Natural killer cell (primary cell): ENCODE results near the gene TRIM2. TPM values are rescaled to one million over a fixed set of nuclear protein-coding genes. Genes with fewer than 3 reads are reported as not detected.

Experiments used
- ATAC-seq, 3 donors: fragments of 150-1000 bp in 2 of 3; fragments of 200-7000 bp in 1 of 3; cut with Tn5 transposase; 1 replicate in 1 of 3; 2 replicates in 2 of 3; pipeline ENCODE4 v1.10.0; 2021; ENCODE audit warnings: mild to moderate bottlenecking in 2 of 3, moderate library complexity in 2 of 3
- DNase-seq, 2 donors: peaks; one replicate each; pipeline versions ENCODE4 v3.0.0 to v3.0.0-alpha.2; 2013 to 2021; ENCODE audit warnings: mixed read lengths in 1 of 2
- H3K27ac ChIP-seq: one replicate; pipeline ENCODE4 v1.5.1; 2013; ENCODE audit warnings: mild to moderate bottlenecking, low read length
- H3K27me3 ChIP-seq: one replicate; pipeline ENCODE4 v1.6.1; 2013; ENCODE audit warnings: low read length; ENCODE audit not compliant: control insufficient read depth, insufficient read depth
- H3K36me3 ChIP-seq: one replicate; pipeline ENCODE4 v1.6.1; 2013; ENCODE audit warnings: low read length; ENCODE audit not compliant: control insufficient read depth, insufficient read depth
- H3K4me1 ChIP-seq: one replicate; pipeline ENCODE4 v1.6.1; 2013; ENCODE audit warnings: low read length; ENCODE audit not compliant: control insufficient read depth, insufficient read depth
- H3K4me3 ChIP-seq: one replicate; pipeline ENCODE4 v1.5.1; 2013; ENCODE audit warnings: low read length
- H3K9me3 ChIP-seq: one replicate; pipeline ENCODE4 v1.6.1; 2013; ENCODE audit warnings: low read length; ENCODE audit not compliant: control insufficient read depth, insufficient read depth
- H3K27ac Mint-ChIP-seq, 2 donors: one replicate each; pipeline ENCODE4 v1.8.0; 2022; ENCODE audit warnings: mild to moderate bottlenecking in 2 of 2, mixed read lengths in 2 of 2, moderate library complexity in 1 of 2
- H3K27me3 Mint-ChIP-seq, 2 donors: one replicate each; pipeline ENCODE4 v1.8.0; 2022; ENCODE audit warnings: low read depth in 2 of 2, mixed read lengths in 2 of 2
- H3K36me3 Mint-ChIP-seq: one replicate; pipeline ENCODE4 v1.8.0; 2022; ENCODE audit warnings: mixed read lengths
- H3K4me1 Mint-ChIP-seq, 2 donors: one replicate each; pipeline ENCODE4 v1.8.0; 2022; ENCODE audit warnings: mixed read lengths in 2 of 2
- H3K4me3 Mint-ChIP-seq: one replicate; pipeline ENCODE4 v1.8.0; 2022; ENCODE audit warnings: mild to moderate bottlenecking, moderate library complexity, mixed read lengths
- H3K9me3 Mint-ChIP-seq, 2 donors: one replicate each; pipeline ENCODE4 v1.8.0; 2022; ENCODE audit warnings: mixed read lengths in 2 of 2
- CTCF ChIP-seq: fragments of 200-600 bp; IDR thresholded peaks from one replicate; pipeline ENCODE4 v1.8.0; 2022; ENCODE audit warnings: antibody characterized with exemption
- WGBS: methylation state at CpG from one replicate; pipeline ENCODE4 v1.1.7; 2013; ENCODE audit warnings: missing lambda C conversion rate; ENCODE audit not compliant: insufficient coverage; 5-methylcytosine and 5-hydroxymethylcytosine counted together
- intact Hi-C: fragments of 100-400 bp; cut with micrococcal nuclease; formaldehyde crosslinking; loops from one replicate; pipeline ENCODE4 v1.14.2; 2022
- total RNA-seq, 4 donors: library from RNA; stranded (reverse); fragments of 120-200 nt in 1 of 4; gene quantifications; one replicate each; pipeline versions ENCODE4 v1.2.3 to v1.2.4, GENCODE V29; 2013 to 2022

The TRIM2 gene
- total RNA-seq, 3 donors from 2014 or later (not counting 1 experiment from before 2014, with no cell fraction given), result 0.11 TPM; not detected in 2

GRCh38 chr4:153265306-153266047 is 61.2 kb downstream of the TRIM2 start:
- DNase-seq, result no peak
- H3K4me1 Mint-ChIP-seq, result no peaks in the 10 kb centered on the region
- ATAC-seq, result no peak
- Histone ChIP-seq H3K36me3 (no peaks in the 10 kb centered on the region), H3K4me1 (no peaks in the 10 kb centered on the region), H3K9me3 (no peaks in the 10 kb centered on the region), H3K4me3 (no peak overlapping the region), H3K27ac (no peak overlapping the region), H3K27me3 (no peaks in the 10 kb centered on the region)
- H3K27ac Mint-ChIP-seq, result no peak overlapping the region
- H3K4me3 Mint-ChIP-seq, result no peak overlapping the region
- H3K9me3 Mint-ChIP-seq, result no peaks in the 10 kb centered on the region
- no peak for TF ChIP-seq CTCF
- WGBS, result 88% methylated on average over 9 of the region's 9 CpGs
- peaks cover 3 to 5% of the 10 kb centered on the region in 2 donors for H3K27me3 Mint-ChIP-seq
- H3K36me3 Mint-ChIP-seq, result no peaks in the 10 kb centered on the region
- intact Hi-C loops, result no loop called here

- ATAC-seq (no peak), DNase-seq (no peak)
- Mint-ChIP-seq H3K4me3 (no peak overlapping the region), H3K9me3 (no peaks in the 10 kb centered on the region), H3K27ac (no peak overlapping the region), H3K36me3 (no peaks in the 10 kb centered on the region), H3K27me3 (peaks cover 0 to 2% of the 10 kb centered on the region in 2 donors), H3K4me1 (no peaks in the 10 kb centered on the region)
- H3K9me3 ChIP-seq, result no peaks in the 10 kb centered on the region
- 100% methylated on average over 2 of the region's 3 CpGs for WGBS
- H3K27ac ChIP-seq, result no peak overlapping the region
- no peak for TF ChIP-seq CTCF
- intact Hi-C loops, result no loop called here
- H3K27me3 ChIP-seq, result no peaks in the 10 kb centered on the region
- H3K36me3 ChIP-seq, result no peaks in the 10 kb centered on the region
- H3K4me1 ChIP-seq, result no peaks in the 10 kb centered on the region
- H3K4me3 ChIP-seq, result no peak overlapping the region
Measured at GRCh38 chr4:153266988-153267387, 62.7 kb downstream of the TRIM2 start.

GRCh38 chr4:153267890-153268289 is 63.6 kb downstream of the TRIM2 start:
- Histone ChIP-seq H3K27me3 (no peaks in the 10 kb centered on the region), H3K9me3 (no peaks in the 10 kb centered on the region), H3K27ac (no peak overlapping the region), H3K36me3 (no peaks in the 10 kb centered on the region), H3K4me1 (no peaks in the 10 kb centered on the region), H3K4me3 (no peak overlapping the region)
- Mint-ChIP-seq H3K27ac (no peak overlapping the region), H3K4me3 (no peak overlapping the region), H3K36me3 (no peaks in the 10 kb centered on the region), H3K4me1 (no peaks in the 10 kb centered on the region), H3K27me3 (no peaks in the 10 kb centered on the region), H3K9me3 (no peaks in the 10 kb centered on the region)
- no peak for TF ChIP-seq CTCF
- 94% methylated on average over 7 of the region's 7 CpGs for WGBS
- no peak for DNase-seq
- intact Hi-C loops, result no loop called here
- no peak for ATAC-seq

- WGBS, result 86% methylated on average over 3 of the region's 4 CpGs
Measured at GRCh38 chr4:153268295-153268694, 64.1 kb downstream of the TRIM2 start.

More at GRCh38 chr4:153268295-153268694, 64.1 kb downstream of the TRIM2 start:
- H3K9me3 ChIP-seq, result no peaks in the 10 kb centered on the region
- DNase-seq (no peak), ATAC-seq (no peak)
- H3K4me3 Mint-ChIP-seq, result no peak overlapping the region
- no peak overlapping the region for H3K27ac Mint-ChIP-seq
- H3K36me3 ChIP-seq, result no peaks in the 10 kb centered on the region
- no peaks in the 10 kb centered on the region for H3K27me3 Mint-ChIP-seq
- no peaks in the 10 kb centered on the region for H3K4me1 ChIP-seq
- no peaks in the 10 kb centered on the region for H3K27me3 ChIP-seq
- TF ChIP-seq CTCF, result no peak
- H3K36me3 Mint-ChIP-seq, result no peaks in the 10 kb centered on the region
- H3K9me3 Mint-ChIP-seq, result no peaks in the 10 kb centered on the region
- no peaks in the 10 kb centered on the region for H3K4me1 Mint-ChIP-seq
- no peak overlapping the region for H3K27ac ChIP-seq
- intact Hi-C loops, result no loop called here
- H3K4me3 ChIP-seq, result no peak overlapping the region
